Stimulated activated CD4-positive, alpha-beta T cell treated with anti-CD3 and anti-CD28 coated beads, Interleukin-4, amount 100 ng/mL, for 48 hours (primary cell): ENCODE data around the gene SLC35E3.
A peak's percentile ranks its signal among the peaks of the same experiment; 100 is the strongest.
"Not testable (repeated sequence)": the region's sequence is repeated elsewhere in the genome, so short reads cannot be mapped to it uniquely, and the experiment has no call there.

Experiments
- DNase-seq, 2 donors: peaks; one replicate each; pipeline ENCODE4 v3.0.0-alpha.2; 2020; ENCODE audit warnings: low read depth in 2 of 2

The SLC35E3 gene

DNA sequence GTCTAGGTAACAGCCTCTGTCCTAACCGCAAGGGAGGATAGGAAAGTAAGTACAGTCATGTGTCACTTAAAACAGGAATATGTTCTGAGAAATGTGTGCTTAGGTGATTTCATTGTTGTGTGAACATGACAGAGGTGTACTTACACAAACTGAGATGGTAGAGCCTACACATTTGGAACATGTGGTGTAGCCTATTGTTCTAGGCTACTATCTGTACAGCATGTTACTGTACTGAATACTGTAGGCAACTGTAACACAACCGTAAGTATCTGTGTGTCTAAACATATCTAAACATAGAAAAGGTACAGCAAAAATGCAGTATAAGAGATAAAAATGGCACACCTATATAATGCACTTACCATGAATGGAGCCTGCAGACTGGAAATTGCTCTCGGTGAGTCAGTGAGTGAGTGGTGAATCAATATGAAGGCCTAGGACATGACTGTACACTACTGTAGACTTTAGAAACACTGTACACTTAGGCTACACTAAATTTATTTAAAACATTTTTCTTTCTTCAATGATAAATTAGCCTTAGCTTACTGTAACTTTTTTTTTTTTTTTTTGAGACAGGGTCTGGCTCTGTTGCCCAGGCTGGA is 48.8 kb downstream of the SLC35E3 start:
- no peak for DNase-seq

DNA sequence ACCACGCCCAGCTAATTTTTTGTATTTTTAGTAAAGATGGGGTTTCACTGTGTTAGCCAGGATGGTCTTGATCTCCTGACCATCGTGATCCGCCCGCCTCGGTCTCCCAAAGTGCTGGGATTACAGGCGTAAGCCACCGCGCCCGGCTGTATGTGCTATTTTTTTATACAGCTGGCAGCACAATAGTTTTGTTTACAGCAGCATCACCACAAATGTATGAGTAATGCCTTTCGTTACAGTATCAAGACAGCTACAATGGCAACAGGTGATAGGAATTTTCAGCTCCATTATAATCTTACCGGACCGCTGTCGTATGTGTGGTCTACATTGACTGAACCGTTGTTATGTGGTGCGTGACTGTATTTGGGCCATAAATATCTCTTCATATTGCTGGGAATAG is 50.4 kb downstream of the SLC35E3 start:
- no peak for DNase-seq

DNA sequence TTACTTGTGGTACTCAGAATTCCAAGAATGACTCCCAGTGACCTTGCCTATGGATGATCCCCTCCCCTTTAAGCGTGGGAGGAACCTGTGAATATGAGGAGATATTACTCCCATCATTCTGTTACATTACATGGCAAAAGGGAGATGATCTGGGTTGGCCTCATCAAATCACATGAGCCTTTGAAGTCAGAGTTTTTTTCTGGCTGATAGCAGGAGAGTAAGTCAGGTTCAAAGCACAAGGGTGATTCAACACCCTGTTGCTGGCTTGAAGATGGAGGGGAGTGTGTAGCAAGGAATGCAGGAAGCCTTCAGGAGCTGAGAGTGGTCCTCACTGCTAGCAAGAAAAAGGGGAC is 52.9 kb downstream of the SLC35E3 start:
- DNase-seq = no peak

DNA sequence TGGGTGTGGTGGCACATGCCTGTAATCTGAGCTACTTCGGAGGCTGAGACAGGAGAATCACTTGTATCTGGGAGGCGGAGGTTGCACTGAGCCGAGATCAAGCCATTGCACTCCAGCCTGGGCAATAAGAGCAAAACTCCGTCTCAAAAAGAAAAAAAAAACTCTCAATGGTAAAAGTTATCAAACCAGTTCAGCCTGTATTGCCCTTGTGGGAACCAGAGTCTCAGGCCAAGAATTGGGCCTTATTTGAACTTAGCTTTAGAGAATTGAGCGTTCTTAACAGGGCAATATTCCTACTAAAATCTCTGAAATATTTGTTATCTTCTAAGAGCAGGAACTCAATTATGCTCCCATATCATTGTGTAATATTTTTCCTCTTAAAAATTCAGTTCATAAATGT is 54.3 kb downstream of the SLC35E3 start:
- no peak for DNase-seq

DNA sequence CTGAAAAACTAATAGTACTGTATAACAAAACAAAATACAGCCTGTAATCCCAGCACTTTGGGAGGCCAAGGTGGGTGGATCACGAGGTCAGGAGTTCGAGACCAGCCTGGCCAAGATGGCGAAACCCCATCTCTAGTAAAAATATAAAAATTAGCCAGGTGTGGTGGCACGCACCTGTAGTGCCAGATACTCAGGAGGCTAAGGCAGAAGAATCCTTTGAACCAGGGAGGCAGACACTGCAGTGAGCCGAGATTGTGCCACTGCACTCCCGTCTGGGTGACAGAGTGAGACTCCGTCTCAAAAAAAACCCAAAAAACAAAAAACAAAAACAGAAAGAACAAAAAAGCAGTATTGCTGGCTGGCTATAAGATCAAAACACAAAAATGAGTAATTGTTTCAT is 55.1 kb downstream of the SLC35E3 start:
- not testable (repeated sequence) for DNase-seq

DNA sequence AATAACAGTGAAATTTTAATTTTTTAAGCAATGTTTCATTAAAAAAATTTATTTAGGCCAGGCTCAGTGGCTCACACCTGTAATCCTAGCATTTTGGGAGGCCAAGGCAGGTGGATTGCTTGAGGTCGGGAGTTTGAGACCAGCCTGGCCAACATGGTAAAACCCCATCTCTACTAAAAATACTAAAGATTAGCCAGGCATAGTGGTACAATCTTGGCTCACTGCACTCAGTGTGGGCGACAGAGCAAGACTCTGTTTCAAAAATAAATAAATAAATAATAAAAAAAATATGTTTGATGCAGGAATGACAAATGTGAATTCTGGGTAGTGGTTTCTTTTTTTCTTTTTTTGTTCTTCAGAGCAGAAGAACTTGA is 56.4 kb downstream of the SLC35E3 start:
- not testable (repeated sequence) for DNase-seq

DNA sequence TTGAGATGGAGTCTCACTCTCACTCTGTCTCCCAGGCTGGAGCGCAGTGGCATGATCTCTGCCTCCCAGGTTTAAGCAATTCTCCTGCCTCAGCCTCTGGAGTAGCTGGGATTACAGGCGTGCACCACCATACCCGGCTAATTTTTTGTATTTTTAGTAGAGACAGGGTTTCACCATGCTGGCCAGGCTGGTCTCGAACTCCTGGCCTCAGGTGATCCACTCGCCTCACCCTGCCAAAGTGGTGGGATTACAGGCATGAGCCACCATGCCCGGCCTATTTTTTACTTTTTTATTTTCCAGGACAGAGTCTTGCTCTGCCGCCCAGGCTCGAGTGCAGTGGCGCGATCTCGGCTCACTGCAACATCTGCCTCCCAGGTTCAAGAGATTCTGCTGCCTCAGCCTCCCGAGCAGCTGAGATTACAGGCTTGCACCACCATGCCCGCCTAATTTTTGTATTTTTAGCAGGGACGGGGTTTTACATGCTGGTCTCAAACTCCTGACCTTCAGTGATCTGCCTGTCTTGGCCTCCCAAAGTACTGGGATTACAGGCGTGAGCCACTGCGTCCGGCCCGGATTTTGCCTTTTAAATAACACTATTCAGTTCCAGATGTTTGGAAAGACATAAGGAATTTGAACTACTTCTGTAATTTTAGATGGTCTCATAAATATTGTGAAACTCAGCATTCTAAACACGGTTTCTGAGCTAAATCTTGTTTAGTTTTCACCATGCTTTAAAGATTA is 57.1 kb downstream of the SLC35E3 start:
- not testable (repeated sequence) for DNase-seq

DNA sequence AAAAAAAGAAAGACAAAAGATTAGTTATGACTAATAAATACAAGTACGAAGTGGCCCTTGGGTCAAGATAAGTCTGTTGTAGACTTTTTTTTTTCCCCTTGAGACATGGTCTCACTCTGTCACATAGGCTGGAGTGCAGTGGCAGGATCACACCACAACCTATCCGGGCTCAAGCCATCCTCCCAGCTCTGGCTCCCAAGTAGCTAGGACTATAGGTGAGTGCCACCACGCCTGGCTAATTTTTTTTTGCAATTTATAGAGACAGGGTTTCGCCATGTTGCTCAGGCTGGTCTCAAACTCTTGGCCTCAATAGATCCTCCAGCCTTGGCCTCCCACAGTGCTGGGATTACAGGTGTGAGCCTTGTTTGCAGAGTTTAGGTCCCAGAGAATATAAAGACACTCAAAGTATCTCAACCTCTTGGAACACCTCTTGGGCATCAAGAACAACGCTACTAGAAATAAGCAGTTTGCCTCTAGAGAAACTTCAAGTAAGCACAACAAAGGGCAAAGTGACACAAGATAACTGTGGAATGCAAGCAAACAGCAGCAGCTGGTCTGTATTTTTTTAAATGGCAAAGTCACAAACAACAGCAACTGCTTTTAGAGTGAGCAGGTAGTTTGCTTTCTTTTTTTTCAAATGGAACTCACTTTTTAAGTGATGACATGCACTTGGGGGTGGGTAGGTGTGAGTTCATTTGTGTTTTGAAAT is 58.1 kb downstream of the SLC35E3 start:
- DNase-seq = no peak

DNA sequence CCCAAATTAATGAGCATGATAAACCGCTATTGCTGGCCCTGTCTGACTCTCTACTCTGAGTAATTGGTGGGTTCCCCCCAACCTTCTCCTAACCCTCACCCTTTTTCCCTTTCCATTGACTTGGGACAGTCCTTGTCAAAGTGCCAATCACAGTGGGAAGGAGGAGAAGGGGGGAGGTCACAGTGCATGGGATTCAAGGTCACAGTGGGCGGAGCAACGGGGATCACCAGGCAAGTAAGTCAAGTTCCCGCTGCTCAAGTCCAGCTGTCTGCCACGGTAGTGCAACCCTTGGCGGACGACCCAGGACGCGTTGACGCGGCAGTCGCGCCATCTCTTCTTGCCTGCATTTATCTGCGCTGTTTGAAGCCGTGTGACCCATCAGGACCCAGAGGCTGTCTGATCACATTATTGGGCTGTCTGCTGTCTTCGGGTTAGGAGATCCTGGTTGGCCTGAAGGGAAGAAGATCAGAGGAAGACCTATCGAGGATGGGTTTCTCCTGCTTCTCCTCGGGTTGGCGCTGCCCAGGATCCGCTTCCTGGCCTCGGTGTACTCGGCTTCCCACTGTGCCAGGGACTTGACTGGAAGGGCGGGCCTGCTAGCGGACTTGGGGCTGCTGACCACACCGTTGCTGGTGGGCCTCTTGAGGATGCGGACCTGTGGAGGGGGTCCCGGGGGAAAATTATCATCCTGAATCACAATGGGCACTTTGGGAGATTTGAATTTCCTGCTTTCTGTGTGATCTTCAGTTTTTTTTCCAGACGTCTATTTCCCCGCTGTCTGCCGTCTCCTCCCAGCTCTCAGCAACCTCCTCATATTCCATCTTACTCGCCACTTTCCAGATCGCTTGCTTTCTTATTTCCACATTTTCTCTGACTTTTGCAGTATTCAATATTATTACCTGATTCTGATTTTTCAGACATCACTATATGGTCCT is 58.9 kb downstream of the SLC35E3 start:
- DNase-seq = no peak

DNA sequence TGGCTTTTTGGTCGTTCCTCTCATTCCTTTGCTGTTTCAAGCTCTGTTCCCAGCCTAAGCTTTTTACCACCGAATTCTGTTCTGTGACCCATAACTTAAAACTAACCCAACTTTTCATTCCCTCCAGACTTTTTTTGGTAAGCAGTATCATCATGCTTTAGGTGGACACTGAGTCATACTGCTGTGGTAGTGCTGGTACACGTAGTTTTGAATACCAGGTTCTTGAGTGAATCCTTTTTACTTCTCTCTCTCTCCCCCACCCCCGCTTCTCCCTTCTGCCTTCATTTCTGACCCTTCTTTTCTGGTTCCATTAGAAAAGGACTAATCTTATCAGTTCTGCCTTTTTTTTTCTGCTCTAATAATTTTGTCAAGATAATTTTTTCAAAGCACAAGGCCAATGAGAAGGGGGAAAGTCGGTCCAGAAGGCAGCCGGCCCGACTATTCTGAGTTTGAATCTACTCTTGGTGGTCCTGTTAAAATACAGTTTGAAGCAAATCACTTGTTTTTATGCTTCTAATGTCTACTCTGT is 59.7 kb downstream of the SLC35E3 start:
- DNase-seq = no peak

DNA sequence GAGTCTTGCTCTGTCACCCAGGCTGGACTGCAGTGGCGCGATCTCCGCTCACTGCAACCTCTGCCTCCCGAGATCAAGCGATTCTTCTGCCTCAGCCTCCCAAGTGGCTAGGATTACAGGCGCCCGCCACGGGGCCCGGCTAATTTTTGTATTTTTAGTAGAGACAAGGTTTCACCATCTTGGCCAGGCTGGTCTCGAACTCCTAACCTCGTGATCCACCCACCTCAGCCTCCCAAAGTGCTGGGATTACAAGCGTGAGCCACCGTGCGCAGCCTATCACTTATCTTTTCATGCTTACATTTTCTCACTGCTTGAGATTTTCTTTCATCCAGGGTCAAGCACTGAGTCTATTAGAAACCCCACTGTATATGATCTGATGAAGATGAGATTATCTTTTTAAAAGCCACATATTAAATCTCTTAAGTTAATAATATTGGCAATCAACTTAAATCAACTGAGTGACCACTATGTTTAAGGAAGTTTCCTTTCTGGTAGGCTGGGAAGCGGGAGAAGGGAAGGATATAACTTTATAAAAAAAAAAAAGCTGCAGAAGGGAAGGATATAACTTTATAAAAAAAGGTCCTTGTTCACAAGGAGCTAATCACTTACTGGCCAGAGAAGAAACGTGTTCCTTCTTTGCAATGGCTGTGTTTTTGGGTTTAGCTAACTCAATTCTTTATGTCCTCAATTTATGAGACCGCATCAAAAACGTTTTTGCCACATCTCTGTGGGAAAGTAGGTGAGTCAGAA is 60.7 kb downstream of the SLC35E3 start:
- DNase-seq = no peak

DNA sequence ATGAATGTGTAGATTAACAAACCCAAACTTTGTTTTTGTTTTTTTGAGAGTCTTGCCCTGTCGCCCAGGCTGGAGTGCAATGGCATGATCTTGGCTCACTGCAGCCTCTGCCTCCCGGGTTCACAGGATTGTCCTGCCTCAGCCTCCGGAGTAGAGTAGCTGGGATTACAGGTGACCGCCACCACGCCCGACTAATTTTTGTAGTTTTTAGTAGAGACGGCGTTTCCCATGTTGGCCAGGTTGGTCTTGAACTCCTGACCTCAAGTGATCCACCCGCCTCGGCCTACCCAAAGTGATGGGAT is 61.2 kb downstream of the SLC35E3 start:
- not testable (repeated sequence) for DNase-seq

DNA sequence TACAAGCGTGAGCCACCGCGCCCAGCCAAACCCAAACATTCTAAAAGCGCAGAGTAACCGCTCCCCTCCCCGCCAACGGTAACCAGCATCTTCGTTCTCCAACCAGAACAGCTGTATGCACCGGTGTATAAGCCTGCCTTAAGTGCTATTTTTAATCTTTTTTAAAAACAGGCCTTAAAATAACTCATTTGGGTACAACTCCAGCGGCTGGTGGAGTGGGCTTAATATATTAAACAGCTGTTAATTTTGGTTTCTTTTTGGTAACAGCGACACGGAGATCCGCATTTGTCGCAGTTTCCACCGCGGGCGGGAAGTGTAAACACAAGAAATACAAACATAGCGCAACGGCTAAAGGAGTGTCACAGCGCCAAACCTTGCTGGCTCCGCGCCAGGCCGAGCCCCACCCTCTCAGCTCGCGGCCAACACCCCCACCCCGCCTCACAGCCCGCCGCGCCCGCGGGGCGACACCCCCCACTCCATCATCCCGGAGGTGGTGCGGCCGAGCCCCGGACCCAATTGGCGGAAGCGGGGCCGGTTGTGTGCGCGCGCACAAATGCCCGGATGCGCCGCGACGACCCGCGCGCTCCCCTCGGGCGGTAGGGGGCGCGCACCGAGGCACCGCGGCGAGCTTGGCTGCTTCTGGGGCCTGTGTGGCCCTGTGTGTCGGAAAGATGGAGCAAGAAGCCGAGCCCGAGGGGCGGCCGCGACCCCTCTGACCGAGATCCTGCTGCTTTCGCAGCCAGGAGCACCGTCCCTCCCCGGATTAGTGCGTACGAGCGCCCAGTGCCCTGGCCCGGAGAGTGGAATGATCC is 61.8 kb downstream of the SLC35E3 start, which contains the start of gene MDM2:
Gene MDM2, plus strand, starts transcription at position 602 of the 812 bp plus-strand sequence. CDS start 301 bp downstream, outside the sequence.
- peak; percentile 89 to 92 for DNase-seq

DNA sequence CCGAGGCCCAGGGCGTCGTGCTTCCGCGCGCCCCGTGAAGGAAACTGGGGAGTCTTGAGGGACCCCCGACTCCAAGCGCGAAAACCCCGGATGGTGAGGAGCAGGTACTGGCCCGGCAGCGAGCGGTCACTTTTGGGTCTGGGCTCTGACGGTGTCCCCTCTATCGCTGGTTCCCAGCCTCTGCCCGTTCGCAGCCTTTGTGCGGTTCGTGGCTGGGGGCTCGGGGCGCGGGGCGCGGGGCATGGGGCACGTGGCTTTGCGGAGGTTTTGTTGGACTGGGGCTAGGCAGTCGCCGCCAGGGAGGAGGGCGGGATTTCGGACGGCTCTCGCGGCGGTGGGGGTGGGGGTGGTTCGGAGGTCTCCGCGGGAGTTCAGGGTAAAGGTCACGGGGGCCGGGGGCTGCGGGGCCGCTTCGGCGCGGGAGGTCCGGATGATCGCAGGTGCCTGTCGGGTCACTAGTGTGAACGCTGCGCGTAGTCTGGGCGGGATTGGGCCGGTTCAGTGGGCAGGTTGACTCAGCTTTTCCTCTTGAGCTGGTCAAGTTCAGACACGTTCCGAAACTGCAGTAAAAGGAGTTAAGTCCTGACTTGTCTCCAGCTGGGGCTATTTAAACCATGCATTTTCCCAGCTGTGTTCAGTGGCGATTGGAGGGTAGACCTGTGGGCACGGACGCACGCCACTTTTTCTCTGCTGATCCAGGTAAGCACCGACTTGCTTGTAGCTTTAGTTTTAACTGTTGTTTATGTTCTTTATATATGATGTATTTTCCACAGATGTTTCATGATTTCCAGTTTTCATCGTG is 62.6 kb downstream of the SLC35E3 start:
- peak; percentile 47 to 68 for DNase-seq

DNA sequence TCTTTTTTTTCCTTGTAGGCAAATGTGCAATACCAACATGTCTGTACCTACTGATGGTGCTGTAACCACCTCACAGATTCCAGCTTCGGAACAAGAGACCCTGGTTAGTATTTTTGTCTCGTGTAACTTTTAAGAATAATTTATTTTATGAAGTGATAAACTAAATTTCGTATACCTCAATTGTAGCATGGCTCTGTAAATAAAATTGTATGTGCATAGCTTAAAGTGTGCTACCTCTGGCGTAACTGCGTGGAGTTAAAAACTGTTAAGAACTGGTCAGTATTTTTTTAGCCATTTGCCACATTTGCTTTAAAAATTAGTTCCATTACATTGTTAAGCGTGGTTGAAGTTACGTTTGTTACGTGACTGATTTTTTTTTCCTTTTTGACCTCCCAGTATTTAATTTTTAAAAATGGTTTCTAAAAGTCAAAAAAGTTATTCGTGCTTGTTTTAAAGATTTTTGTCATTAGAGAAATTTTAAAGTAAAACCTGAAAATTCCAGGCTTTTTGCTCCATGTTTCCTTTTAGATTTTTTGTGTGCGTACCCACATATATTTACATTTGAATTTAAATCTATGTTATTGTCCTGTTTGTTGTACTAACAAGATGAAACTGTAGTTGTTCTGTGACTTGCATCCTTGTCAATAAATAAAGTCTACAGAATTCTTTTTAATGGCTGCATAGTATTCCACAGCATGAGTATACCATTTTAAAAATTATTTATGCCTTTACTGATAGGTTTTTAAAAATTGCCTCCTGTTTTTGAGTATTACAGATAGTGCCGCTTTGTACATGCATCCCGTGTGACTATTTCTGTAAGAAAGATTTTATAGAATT is 63.4 kb downstream of the SLC35E3 start:
- no peak for DNase-seq

DNA sequence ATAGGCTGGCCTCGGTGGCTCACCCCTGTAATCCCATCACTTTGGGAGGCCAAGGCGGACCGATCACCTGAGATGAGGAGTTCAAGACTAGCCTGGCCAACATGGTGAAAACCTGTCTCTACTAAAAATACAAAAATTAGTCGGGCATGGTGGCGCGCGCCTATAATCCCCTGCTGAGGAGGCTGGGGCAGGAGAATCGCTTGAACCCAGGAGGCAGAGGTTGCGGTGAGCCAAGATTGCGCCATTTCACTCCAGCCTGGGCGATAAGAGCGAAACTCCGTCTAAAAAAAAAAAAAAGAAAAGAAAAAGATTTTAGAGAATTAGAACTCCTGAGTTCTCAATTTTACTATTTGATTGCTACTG is 64.0 kb downstream of the SLC35E3 start:
- not testable (repeated sequence) for DNase-seq

DNA sequence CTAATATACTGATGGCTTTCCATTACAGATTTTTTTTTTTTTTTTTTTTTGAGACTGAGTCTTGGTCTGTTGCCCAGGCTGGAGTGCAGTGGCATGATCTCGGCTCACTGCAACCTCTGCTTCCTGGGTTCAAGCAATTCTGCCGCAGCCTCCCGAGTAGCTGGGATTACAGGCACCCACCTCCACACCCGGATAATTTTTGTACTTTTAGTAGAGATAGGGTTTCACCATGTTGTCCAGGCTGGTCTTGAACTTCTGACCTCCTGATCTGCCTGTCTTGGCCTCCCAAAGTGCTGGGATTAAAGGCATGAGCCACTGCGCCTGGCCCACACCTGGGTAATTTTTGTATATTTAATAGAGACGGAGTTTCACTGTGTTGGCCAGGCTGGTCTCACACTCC is 65.6 kb downstream of the SLC35E3 start:
- not testable (repeated sequence) for DNase-seq

DNA sequence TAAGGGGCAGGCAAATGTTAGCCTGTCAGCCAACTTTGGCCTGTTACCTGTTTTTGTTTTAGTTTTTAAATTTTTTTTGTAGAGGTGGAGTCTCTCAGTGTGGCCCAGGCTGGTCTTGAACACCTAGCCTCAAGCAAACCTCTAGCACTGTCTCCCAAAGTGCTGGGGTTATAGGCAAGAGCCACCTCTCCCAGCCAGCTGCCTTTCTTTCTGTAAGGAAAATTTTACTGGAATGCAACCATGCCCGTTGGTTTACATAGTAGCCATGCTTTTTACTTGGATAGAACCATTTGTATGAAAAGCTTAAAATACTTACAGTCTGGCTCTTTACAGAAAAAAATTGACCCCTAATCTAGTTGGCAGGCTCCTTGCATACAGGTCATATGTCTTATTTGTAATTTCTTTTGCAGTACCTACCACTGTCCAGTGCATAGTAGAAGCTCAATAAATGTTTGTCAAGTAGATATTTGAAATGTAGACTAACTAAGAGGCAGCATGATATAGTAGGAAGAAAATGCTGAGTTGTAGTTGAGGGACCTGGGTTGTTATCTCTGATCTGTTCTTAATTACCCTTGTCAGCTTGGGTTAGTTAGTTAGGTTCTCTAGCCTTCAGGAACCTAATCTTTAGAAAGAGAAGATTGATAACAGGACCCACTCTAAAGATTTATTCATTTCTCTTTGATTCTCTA is 66.7 kb downstream of the SLC35E3 start:
- DNase-seq = no peak
